Endodermal cell (in vitro differentiated cells): Measurements from ENCODE around the gene RSAD2. TPM values are rescaled to one million over a fixed set of nuclear protein-coding genes. Genes with fewer than 3 reads are reported as not detected.

ENCODE experiments used
- DNase-seq: peaks from one replicate; pipeline ENCODE4 v3.0.0-alpha.2; 2017
- H3K27ac ChIP-seq: 2 replicates; pipeline ENCODE4 v1.5.1; 2013; ENCODE audit warnings: mild to moderate bottlenecking, low read depth, low read length, moderate library complexity
- H3K27me3 ChIP-seq: 2 replicates; pipeline ENCODE4 v1.6.1; 2013; ENCODE audit warnings: mild to moderate bottlenecking, low read length, moderate library complexity; ENCODE audit not compliant: insufficient read depth, control insufficient read depth, poor library complexity, severe bottlenecking
- H3K36me3 ChIP-seq: 2 replicates; pipeline ENCODE4 v1.7.0; 2013; ENCODE audit warnings: mild to moderate bottlenecking, low read length, moderate library complexity; ENCODE audit not compliant: control insufficient read depth, insufficient read depth
- H3K4me1 ChIP-seq: one replicate; pipeline ENCODE4 v1.7.0; 2013; ENCODE audit warnings: low read length; ENCODE audit not compliant: control insufficient read depth, insufficient read depth
- H3K4me3 ChIP-seq: 2 replicates; pipeline ENCODE4 v1.5.1; 2013; ENCODE audit warnings: mild to moderate bottlenecking, low read length, moderate library complexity
- H3K9ac ChIP-seq: 2 replicates; pipeline ENCODE4 v1.6.1; 2013; ENCODE audit warnings: mild to moderate bottlenecking, low read length, moderate library complexity; ENCODE audit not compliant: poor library complexity, severe bottlenecking; ENCODE audit errors: extremely low read depth
- H3K9me3 ChIP-seq: 2 replicates; pipeline ENCODE4 v1.6.1; 2013; ENCODE audit warnings: mild to moderate bottlenecking, low read length, moderate library complexity; ENCODE audit not compliant: control insufficient read depth
- H3K27ac Mint-ChIP-seq: 2 replicates; pipeline ENCODE4 v1.8.0; 2020; ENCODE audit warnings: mixed read lengths
- H3K27me3 Mint-ChIP-seq: 2 replicates; pipeline ENCODE4 v1.8.0; 2021; ENCODE audit warnings: mild to moderate bottlenecking, mixed read lengths; ENCODE audit not compliant: insufficient read depth
- H3K36me3 Mint-ChIP-seq: 2 replicates; pipeline ENCODE4 v1.8.0; 2020; ENCODE audit warnings: low read depth, mixed read lengths
- H3K4me1 Mint-ChIP-seq: 2 replicates; pipeline ENCODE4 v1.8.0; 2020; ENCODE audit warnings: mixed read lengths
- H3K4me3 Mint-ChIP-seq: 2 replicates; pipeline ENCODE4 v1.8.0; 2020; ENCODE audit warnings: mild to moderate bottlenecking, moderate library complexity, mixed read lengths
- H3K9me3 Mint-ChIP-seq: 2 replicates; pipeline ENCODE4 v1.8.0; 2020; ENCODE audit warnings: mild to moderate bottlenecking, mixed read lengths
- WGBS, 2 experiments: methylation state at CpG; one replicate each; pipeline versions ENCODE4 v1.1.5 to v1.1.7; 2013; ENCODE audit warnings: missing lambda C conversion rate in 2 of 2, mixed read lengths in 1 of 2; ENCODE audit not compliant: insufficient coverage in 1 of 2, insufficient read length in 1 of 2; 5-methylcytosine and 5-hydroxymethylcytosine counted together
- total RNA-seq, 2 donors: library from RNA; stranded (reverse); fragmentation: NEBNext Ultra II Directional in 1 of 2; extraction: Animal tissue kit (Norgen Biotek cat#: 25700) in 1 of 2; gene quantifications; 2 replicates in 1 of 2; 3 replicates in 1 of 2; pipeline ENCODE4 v1.2.1, GENCODE V29; 2021
- TF ChIP-seq, protein P1 (sequence below): fragments of 200-600 bp; sonication (generic); conservative IDR thresholded peaks from 2 replicates; pipeline ENCODE4 v1.5.0; 2021; ENCODE audit warnings: antibody characterized with exemption, mild to moderate bottlenecking

RSAD2 gene
- total RNA-seq, 2 donors from 2014 or later = 0.35 to 0.75 TPM

DNA sequence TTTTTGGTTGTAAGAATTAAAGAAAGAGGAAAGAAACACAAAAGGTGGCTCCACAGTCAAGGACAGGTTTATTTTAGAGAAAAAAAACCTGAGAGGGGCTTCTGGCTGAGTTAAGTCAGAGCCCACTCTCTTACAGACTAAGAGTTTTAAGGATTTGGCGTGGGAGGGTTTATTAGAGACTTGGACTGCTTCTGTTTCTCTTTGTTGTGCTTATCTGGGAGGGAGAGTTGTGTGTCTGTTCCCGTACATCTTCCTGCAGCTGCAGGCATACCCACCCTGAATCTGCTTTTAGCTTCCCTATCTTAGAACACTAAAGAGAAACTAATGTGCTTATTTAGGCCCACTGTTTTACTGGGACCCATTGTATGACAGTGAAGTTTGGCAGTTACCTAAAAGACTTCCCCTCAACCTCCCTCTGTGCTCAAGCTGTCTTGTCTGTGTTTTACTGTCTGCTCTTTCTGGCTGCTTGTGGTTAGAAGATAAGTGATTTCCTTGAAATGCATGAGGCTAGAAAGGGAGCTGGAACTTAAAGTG, 2.7 kb downstream of the RSAD2 start:
- Mint-ChIP-seq H3K27ac (no peak overlapping the region), H3K27me3 (peaks cover 12% of the 10 kb centered on the region), H3K9me3 (peaks cover 22% of the 10 kb centered on the region), H3K36me3 (no peaks in the 10 kb centered on the region), H3K4me3 (no peak overlapping the region), H3K4me1 (no peaks in the 10 kb centered on the region)
- no peak for DNase-seq
- 83 to 100% methylated on average over 1 to 2 of the region's 2 CpGs for WGBS, 2 experiments
- H3K27ac ChIP-seq = no peak overlapping the region
- no peak overlapping the region for H3K9ac ChIP-seq
- H3K27me3 ChIP-seq = no peaks in the 10 kb centered on the region
- H3K36me3 ChIP-seq = no peaks in the 10 kb centered on the region
- no peaks in the 10 kb centered on the region for H3K4me1 ChIP-seq
- peaks cover 17% of the 10 kb centered on the region for H3K9me3 ChIP-seq
- no peak overlapping the region for H3K4me3 ChIP-seq
- TF ChIP-seq, protein P1, sequence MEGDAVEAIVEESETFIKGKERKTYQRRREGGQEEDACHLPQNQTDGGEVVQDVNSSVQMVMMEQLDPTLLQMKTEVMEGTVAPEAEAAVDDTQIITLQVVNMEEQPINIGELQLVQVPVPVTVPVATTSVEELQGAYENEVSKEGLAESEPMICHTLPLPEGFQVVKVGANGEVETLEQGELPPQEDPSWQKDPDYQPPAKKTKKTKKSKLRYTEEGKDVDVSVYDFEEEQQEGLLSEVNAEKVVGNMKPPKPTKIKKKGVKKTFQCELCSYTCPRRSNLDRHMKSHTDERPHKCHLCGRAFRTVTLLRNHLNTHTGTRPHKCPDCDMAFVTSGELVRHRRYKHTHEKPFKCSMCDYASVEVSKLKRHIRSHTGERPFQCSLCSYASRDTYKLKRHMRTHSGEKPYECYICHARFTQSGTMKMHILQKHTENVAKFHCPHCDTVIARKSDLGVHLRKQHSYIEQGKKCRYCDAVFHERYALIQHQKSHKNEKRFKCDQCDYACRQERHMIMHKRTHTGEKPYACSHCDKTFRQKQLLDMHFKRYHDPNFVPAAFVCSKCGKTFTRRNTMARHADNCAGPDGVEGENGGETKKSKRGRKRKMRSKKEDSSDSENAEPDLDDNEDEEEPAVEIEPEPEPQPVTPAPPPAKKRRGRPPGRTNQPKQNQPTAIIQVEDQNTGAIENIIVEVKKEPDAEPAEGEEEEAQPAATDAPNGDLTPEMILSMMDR = no peak

DNA sequence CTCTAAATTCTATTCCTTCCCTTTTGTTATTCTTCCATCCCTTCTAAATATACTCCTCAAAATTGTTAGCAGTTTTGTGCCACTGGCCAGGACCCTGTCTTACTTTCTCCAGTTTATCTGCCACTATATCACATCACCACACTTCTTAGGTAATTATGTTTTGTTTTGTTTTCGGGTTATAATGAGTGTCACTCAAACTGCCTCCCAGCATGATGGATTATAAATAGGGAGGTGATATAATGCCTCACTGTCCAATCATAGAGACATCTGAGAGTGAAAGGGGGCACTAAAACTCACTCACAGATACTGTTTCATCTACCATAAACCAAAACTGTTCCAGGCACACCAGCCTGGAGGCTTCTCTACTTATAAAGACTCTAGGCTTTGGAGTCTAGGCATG, 3.5 kb downstream of the RSAD2 start:
- Mint-ChIP-seq H3K4me1 (no peaks in the 10 kb centered on the region), H3K36me3 (no peaks in the 10 kb centered on the region), H3K4me3 (no peak overlapping the region), H3K9me3 (peaks cover 22% of the 10 kb centered on the region), H3K27ac (no peak overlapping the region), H3K27me3 (peaks cover 12% of the 10 kb centered on the region)
- H3K4me1 ChIP-seq = no peaks in the 10 kb centered on the region
- WGBS, 2 experiments = 100% methylated on average over 1 of the region's 1 CpG; no CpG with 5 or more reads in 1 of the 2 experiments
- no peak for DNase-seq
- TF ChIP-seq, protein P1 = no peak
- H3K36me3 ChIP-seq = no peaks in the 10 kb centered on the region
- H3K4me3 ChIP-seq = no peak overlapping the region
- peaks cover 17% of the 10 kb centered on the region for H3K9me3 ChIP-seq
- H3K9ac ChIP-seq = no peak overlapping the region
- H3K27me3 ChIP-seq = no peaks in the 10 kb centered on the region
- H3K27ac ChIP-seq = no peak overlapping the region

DNA sequence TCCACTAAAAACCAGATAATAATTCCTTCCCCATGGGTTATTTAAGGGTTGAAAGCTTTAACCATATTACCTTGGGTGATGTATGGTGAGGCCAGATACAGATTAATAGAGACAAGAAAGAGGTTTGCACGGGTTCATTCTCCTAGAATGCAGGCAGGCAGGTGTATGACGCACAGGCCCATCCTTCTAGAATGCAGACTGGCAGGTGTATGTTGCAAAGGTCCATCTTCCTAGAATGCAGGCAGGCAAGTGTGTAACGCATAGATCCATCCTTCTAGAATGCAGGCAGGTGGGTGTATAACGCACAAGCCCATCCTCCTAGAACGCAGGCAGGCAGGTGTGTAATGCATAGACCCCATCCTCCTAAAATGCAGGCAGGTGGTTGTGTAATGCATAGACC, 3.9 kb downstream of the RSAD2 start:
- H3K27me3 Mint-ChIP-seq = peaks cover 12% of the 10 kb centered on the region
- no peak overlapping the region for H3K4me3 ChIP-seq
- no peaks in the 10 kb centered on the region for H3K4me1 Mint-ChIP-seq
- H3K36me3 ChIP-seq = no peaks in the 10 kb centered on the region
- TF ChIP-seq, protein P1 = no peak
- H3K4me1 ChIP-seq = no peaks in the 10 kb centered on the region
- H3K36me3 Mint-ChIP-seq = no peaks in the 10 kb centered on the region
- no peak overlapping the region for H3K9ac ChIP-seq
- no peak overlapping the region for H3K4me3 Mint-ChIP-seq
- no peaks in the 10 kb centered on the region for H3K27me3 ChIP-seq
- no peak overlapping the region for H3K27ac Mint-ChIP-seq
- no peak overlapping the region for H3K27ac ChIP-seq
- H3K9me3 Mint-ChIP-seq = peaks cover 22% of the 10 kb centered on the region
- H3K9me3 ChIP-seq = peaks cover 17% of the 10 kb centered on the region
- WGBS, 2 experiments = 84 to 94% methylated on average over 5 of the region's 5 CpGs
- DNase-seq = no peak
